ENCODE results near the gene OLIG2.

OLIG2 gene

DNA sequence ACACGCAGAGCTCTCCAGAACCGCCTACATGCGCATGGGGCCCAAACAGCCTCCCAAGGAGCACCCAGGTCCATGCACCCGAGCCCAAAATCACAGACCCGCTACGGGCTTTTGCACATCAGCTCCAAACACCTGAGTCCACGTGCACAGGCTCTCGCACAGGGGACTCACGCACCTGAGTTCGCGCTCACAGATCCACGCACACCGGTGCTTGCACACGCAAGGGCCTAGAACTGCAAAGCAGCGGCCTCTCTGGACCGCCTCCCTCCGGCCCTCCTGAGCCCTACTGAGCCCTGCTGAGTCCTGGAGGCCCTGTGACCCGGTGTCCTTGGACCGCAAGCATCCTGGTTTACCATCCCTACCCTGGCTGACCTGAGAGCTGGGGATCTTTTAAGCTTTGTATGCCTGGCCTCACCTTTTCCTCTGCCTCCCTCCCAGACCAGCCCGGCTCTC is 8.3 kb downstream of the OLIG2 start:
- DNase-seq, result no peak

DNA sequence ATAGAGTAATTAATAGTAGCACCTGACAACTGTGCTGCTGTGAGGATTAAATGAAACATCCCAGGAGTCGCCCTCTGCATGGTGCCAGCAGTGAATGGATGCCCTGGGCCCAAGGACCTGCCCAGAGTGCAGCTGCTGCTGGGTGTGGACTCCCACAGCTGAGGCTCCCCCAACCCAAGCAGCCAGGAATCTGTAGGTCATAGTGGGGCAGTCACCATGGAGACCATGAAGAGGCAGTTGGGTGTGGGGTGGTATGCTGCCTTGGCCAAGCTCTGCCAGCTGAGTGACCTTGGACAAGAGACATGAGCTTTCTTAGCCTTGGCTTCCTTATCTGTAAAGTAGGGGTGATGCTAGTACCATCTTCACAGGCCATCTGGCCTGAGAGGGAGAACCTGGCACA is 9.4 kb downstream of the OLIG2 start:
- no peak for DNase-seq

GRCh38 chr21:33036430-33037162 is 10.9 kb downstream of the OLIG2 start:
- DNase-seq, result no peak

- no peak for DNase-seq
Measured at GRCh38 chr21:33037501-33037900, 11.8 kb downstream of the OLIG2 start.

- no peak for DNase-seq
Measured at GRCh38 chr21:33039536-33039935, 13.8 kb downstream of the OLIG2 start.

DNA sequence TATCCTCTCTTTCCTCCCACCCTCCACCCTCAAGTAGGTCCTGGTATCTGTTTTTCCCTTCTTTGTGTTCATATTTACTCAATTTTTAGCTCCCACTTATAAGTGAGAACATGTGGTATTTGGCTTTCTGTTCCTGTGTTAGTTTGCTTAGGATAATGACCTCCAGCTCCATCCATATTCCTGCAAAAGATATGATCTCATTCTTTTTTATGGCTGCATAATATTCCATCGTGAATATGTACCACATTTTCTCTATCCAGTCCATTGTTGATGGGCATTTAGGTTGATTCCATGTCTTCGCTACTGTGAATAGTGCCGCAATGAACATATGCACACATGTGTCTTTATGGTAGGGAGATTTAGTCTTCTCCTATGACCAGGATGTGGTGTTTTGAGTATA is 14.5 kb downstream of the OLIG2 start:
- DNase-seq, result no peak

DNA sequence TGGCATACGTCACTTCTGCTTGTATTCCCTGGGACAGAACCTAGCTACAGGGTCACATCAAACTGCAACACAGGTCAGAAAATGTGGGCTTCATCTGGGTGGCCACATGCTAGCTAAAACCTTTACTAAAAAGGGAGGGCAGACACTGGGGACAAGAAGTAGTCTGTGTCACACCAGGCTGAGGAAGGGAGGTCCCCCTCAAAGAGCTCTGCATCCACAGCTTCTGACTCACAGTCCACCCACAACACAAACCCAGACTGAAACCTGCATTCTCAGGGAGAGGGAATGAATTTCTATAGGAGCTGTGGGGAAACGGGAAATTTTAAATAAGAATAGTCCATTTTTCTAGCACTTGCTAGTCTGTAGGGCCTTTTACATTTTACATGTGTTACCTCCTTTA is 16.2 kb downstream of the OLIG2 start:
- no peak for DNase-seq

- no peak for DNase-seq
Measured at GRCh38 chr21:33042812-33043211, 17.1 kb downstream of the OLIG2 start.

DNA sequence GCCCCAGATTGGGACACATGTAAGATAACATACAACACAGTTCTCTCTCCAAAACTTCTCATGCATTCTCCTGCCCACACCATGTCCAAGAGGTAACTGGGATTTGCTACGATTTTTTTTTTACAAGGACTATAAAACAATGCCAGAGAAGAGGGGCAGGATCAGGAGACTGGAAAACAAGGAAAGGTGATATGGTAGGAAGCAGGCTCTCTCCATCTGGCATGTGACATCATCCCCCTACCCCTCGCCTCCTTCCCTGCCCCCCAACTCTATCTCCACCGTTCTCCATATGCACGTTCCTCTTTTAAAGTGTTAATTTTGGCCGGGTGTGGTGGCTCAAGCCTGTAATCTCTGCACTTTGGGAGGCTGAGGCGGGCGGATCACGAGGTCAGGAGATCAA is 20.7 kb downstream of the OLIG2 start:
- no peak for DNase-seq

DNA sequence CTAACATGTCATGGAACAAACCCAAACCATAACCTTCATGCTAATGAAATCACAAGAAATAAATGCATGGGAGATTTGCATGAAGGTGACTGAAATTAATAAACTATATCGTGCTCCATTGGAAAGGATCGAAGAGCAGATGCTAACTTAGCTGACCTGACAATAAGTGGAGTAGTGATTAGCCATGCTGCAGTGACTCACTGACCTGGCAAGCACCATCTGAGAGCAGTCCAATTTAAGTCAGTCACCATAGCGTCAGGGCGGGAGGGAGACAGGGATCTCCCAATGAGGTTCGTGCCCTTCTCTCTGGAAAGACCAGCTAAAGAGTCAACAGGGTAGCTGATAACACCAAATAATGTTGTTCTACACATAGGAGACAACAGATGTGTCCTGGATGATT is 21.5 kb downstream of the OLIG2 start:
- no peak for DNase-seq

DNA sequence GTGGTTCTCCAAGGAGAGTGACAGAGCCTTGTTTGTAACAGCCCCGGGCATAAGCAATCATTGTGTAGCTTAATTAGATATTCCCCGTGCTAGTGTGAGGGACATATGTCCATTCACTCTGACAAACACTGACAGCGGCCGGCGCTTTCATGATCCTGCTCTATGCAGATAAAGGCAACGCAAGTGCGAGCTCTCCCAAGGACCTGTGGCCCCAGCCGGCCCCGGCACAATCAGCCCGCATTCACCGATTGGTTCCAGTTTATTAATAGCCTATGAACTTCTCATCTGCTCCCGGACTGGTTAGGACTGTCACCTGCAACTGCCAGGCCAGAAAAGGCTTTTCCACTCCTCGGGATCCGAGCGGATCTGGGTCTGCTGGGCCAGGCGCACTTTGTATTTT is 26.2 kb downstream of the OLIG2 start:
- DNase-seq, result no peak

DNA sequence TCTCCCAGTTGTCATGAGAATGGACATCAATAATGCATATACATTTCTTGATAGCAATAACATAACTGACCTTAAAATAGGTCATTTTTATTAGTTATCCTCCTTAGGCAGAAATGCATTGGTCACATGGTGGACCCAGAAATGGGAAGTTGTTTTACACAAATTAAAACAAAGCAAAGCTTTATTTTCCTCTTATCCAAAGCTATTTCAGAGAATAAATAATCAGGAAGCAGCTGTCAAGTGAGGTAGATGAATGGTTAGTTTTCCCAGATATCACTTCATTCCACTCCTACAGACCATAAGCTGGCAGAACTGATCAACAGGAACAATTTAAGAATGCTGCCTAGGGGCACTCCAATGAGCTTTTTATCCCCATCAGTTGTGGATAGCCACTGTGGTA is 28.2 kb downstream of the OLIG2 start:
- no peak for DNase-seq

DNA sequence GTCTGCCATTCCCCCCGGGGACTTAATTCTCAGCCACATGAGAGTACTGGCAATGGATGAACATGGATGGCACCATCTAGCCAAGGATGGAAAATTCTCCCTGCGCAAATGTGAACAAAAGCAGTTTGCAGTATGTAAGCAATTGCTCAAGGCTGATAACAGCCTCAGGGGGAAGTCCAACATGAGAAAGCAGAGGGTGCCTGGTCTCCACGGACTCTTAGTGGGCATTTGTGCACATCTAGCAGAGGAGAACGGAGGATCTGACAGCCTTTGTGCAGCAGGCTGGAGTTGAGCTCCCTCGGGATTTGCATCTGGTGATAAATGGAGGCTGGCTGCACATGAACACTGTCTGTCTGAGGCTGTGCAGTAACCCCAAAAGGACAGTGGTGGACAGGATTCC is 30.3 kb downstream of the OLIG2 start:
- no peak for DNase-seq

DNA sequence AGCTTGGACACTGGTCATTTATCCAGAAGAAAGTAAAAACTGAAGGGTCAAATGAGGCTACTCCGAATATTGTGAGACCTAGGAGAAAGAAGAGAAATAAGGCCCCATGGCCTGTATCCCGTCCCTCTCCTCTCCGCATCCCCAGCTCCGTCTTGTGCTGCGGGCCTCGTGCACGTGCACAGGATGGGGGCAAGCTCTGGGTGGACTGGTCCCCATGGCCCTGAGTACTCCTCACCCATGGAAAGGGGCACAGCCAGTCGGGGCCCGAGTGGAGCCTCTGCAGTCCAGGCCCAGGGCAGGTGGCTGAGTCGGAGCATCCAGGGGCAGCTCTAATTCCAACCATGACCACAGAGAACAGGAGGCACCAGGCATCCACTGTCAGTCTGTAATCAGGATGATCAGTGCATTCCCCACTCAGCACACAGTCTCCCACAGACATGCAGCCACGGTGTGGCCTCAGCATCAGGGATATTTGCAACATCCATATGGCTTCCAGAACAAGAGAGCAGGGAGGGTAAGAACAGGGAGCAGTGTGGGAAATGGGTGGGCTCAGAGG is 31.7 kb downstream of the OLIG2 start:
- no peak for DNase-seq

DNA sequence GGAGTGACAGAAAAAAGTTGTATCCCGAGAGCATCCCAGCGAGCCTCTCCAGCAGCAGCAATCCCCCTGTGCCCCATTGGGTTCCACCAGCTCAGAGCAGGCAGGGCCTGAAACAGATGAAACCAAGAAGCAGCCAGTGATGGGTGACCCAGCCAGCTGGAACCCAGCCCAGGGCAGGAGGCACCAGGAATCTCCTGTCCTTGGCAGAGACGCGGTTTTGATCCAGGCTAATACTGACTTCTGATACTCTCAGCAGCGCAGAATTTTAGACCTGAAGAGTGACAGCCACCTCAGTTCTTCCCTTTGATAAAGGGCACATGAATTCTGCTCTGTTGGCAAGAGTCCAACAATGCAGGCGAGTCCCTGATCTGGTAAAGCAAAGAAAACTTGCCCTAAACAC is 32.8 kb downstream of the OLIG2 start:
- DNase-seq, result no peak

- no peak for DNase-seq
Measured at GRCh38 chr21:33058957-33059356, 33.2 kb downstream of the OLIG2 start.

DNA sequence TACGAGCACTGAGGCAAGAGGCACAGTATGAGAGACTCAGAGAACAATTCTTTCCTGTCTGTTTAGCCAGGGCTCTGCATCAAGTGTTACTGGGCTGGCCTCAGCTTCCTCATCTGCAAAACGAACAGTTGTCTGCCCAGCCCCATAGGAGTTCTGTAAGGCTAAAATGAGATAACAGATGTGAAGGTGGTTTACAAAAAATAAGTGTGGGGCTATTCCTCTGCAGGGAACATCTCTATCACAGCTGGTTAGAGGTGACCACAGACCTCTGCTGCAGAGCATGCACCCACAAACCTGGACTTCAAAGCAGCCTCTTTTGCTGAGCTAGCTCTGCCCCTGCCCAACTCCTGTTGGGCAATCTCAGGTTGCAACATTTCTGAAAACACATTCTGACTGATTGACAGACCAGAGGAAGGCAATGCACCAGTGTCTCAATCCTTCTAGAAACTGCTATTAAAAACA is 33.7 kb downstream of the OLIG2 start:
- DNase-seq, result no peak

GRCh38 chr21:33061233-33061632 is 35.5 kb downstream of the OLIG2 start:
- DNase-seq, result no peak

- no peak for DNase-seq
Measured at GRCh38 chr21:33063375-33063883, 37.7 kb downstream of the OLIG2 start.

- DNase-seq, result no peak
Measured at GRCh38 chr21:33063907-33064622, 38.3 kb downstream of the OLIG2 start.

GRCh38 chr21:33064623-33065390 is 39.1 kb downstream of the OLIG2 start:
- DNase-seq, result no peak

DNA sequence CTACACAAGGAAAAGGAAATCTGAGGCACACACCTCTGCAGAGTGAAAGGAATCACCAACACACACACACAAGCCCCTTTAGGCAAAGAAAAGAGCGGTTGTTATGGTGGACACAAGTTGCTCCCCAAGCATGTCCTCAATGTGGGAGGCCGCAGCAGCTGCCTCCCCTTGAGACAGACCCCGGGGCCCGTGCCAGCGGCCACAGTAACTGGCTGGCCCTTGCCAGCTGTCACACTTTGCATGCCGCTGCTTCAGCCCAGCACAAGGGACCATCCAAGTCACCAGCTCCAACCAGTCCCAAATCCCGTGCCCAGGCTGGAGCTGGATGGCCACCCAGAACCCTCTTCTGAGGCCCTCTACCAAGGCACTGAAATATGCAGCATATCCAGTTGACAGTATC is 41.3 kb downstream of the OLIG2 start:
- no peak for DNase-seq

DNA sequence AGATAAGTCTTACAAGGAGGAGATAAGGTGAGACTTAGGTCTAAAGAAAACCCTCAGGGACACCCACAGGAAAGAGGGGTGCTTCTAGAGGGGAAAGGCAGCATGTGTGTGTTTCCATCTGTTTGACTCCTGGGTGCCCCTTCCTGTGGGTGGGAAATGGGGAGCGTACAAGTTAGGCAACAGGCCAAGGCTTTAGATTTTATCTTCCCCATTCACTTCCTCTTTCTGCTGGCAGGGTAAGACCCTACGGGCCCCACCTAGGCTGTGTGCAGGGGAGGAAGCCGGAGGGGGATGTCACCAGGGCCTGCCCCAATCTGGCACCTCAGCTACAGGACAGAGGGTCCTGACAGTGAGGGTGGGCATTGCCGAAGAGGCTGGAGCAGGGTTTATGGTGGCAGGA is 41.7 kb downstream of the OLIG2 start:
- no peak for DNase-seq
